UCSD-AML1 (cell line): ENCODE data around the gene PPFIA2.

Experiments used
- DNase-seq: peaks from one replicate; lab custom pipeline; 2025; ENCODE audit not compliant: unreplicated experiment; lab: John Stamatoyannopoulos, UW

PPFIA2 gene

GRCh38 chr12:81359736-81360135 lies 399.4 kb downstream of the PPFIA2 start:
- DNase-seq: no peak

- DNase-seq: no peak
These were observed 404.7 kb downstream of the PPFIA2 start for GRCh38 chr12:81354327-81354932.

- DNase-seq: no peak
These were observed 408.8 kb downstream of the PPFIA2 start for GRCh38 chr12:81350309-81350708.

GRCh38 chr12:81347404-81347803 lies 411.7 kb downstream of the PPFIA2 start:
- peak; percentile 1 for DNase-seq

GRCh38 chr12:81340910-81341309 lies 418.2 kb downstream of the PPFIA2 start:
- DNase-seq: no peak

GRCh38 chr12:81339071-81339470 lies 420.1 kb downstream of the PPFIA2 start:
- no peak for DNase-seq

GRCh38 chr12:81337886-81338285 lies 421.3 kb downstream of the PPFIA2 start:
- DNase-seq: no peak

- DNase-seq: no peak
These were observed 425.3 kb downstream of the PPFIA2 start for GRCh38 chr12:81333812-81334211.

- no peak for DNase-seq
These were observed 427.1 kb downstream of the PPFIA2 start for GRCh38 chr12:81332054-81332453.

GRCh38 chr12:81330480-81330879 lies 428.7 kb downstream of the PPFIA2 start:
- no peak for DNase-seq

- peak; percentile 3 for DNase-seq
These were observed 430.1 kb downstream of the PPFIA2 start for GRCh38 chr12:81329085-81329484.

GRCh38 chr12:81327425-81327824 lies 431.7 kb downstream of the PPFIA2 start:
- DNase-seq: no peak

GRCh38 chr12:81325086-81325485 lies 434.1 kb downstream of the PPFIA2 start:
- DNase-seq: no peak

- no peak for DNase-seq
These were observed 444.1 kb downstream of the PPFIA2 start for GRCh38 chr12:81314903-81315531.

- DNase-seq: no peak
These were observed 455.2 kb downstream of the PPFIA2 start for GRCh38 chr12:81303935-81304334.

- DNase-seq: no peak
These were observed 458.7 kb downstream of the PPFIA2 start for GRCh38 chr12:81300454-81300853.

- no peak for DNase-seq
These were observed 461.5 kb downstream of the PPFIA2 start for GRCh38 chr12:81297601-81298000.

GRCh38 chr12:81296556-81297305 lies 462.4 kb downstream of the PPFIA2 start:
- no peak for DNase-seq

GRCh38 chr12:81295251-81295650 lies 463.9 kb downstream of the PPFIA2 start:
- DNase-seq: no peak

- DNase-seq: no peak
These were observed 464.6 kb downstream of the PPFIA2 start for GRCh38 chr12:81294325-81295190.

- DNase-seq: no peak
These were observed 470.5 kb downstream of the PPFIA2 start for GRCh38 chr12:81288651-81289050.
